Kidney (tissue), 14 donors: ENCODE measurements around the gene ABHD2. TPM values are rescaled to one million over a fixed set of nuclear protein-coding genes. Genes with fewer than 3 reads are reported as not detected.

Source experiments
- DNase-seq, 5 donors: peaks; one replicate each; pipeline ENCODE4 v3.0.0-alpha.2; 2013 to 2020
- FAIRE-seq: peaks from 2 replicates; lab custom pipeline; 2012; peaks lifted over from hg19 to GRCh38; lab: Jason Lieb, UNC
- H3K27ac ChIP-seq, 2 donors: one replicate each; pipeline ENCODE4 v1.7.0; 2013; ENCODE audit warnings: low read depth in 2 of 2, low read length in 2 of 2, inconsistent platforms in 1 of 2
- H3K27me3 ChIP-seq: one replicate; pipeline ENCODE4 v1.7.1; 2013; ENCODE audit warnings: low read length, inconsistent platforms; ENCODE audit not compliant: control insufficient read depth, insufficient read depth
- H3K36me3 ChIP-seq, 3 donors: one replicate each; pipeline versions ENCODE4 v1.7.0 to v1.7.1; 2013; ENCODE audit warnings: low read length in 3 of 3, control low read depth in 1 of 3, inconsistent platforms in 1 of 3; ENCODE audit not compliant: insufficient read depth in 3 of 3, control insufficient read depth in 2 of 3
- H3K4me1 ChIP-seq, 3 donors: one replicate each; pipeline versions ENCODE4 v1.7.0 to v1.7.1; 2013; ENCODE audit warnings: low read length in 3 of 3, inconsistent platforms in 1 of 3, low read depth in 1 of 3; ENCODE audit not compliant: control insufficient read depth in 2 of 3, insufficient read depth in 2 of 3
- H3K4me3 ChIP-seq, 3 donors: one replicate each; pipeline versions ENCODE4 v1.7.0 to v1.8.1; 2013; ENCODE audit warnings: low read length in 3 of 3, control low read depth in 1 of 3, inconsistent platforms in 1 of 3
- H3K9ac ChIP-seq, 3 donors: one replicate each; pipeline versions ENCODE4 v1.7.0 to v1.7.1; 2013; ENCODE audit warnings: low read length in 3 of 3, control low read depth in 1 of 3, inconsistent platforms in 1 of 3
- H3K9me3 ChIP-seq, 3 donors: one replicate each; pipeline versions ENCODE4 v1.7.0 to v1.7.1; 2013; ENCODE audit warnings: low read length in 3 of 3, control low read depth in 1 of 3, inconsistent platforms in 1 of 3; ENCODE audit not compliant: control insufficient read depth in 2 of 3, insufficient read depth in 1 of 3
- CTCF ChIP-seq: IDR thresholded peaks from 3 replicates; pipeline ENCODE4 v1.5.1; 2012; ENCODE audit warnings: mild to moderate bottlenecking, moderate library complexity, borderline replicate concordance; ENCODE audit not compliant: insufficient read depth; ENCODE audit errors: extremely low read depth
- intact Hi-C: fragments of 100-400 bp; cut with DNase I; formaldehyde crosslinking; loops from one replicate; pipeline ENCODE4 v1.11.1; 2022
- polyA plus RNA-seq: library from polyadenylated mRNA; stranded (reverse); fragments of 350-450 nt; fragmentation: Illumina TruSeq; extraction: RNeasy Lipid Tissue Mini Kit (QIAGEN cat#74804); gene quantifications from one replicate; pipeline ENCODE4 v1.2.3, GENCODE V29; 2014; ENCODE audit warnings: low read depth, low replicate concordance; ENCODE audit not compliant: insufficient read depth
- total RNA-seq: library from RNA; stranded (reverse); fragmentation: NEBNext Ultra II Directional; extraction: Animal tissue kit (Norgen Biotek cat#: 25700); gene quantifications from one replicate; pipeline ENCODE4 v1.2.1, GENCODE V29; 2021
- donor health status: control.
- donor health status: control.
- donor health status: control.
- donor health status: control.
- donor health status: control.
- donor health status: DM: yes; HTN: yes; CAD: no.
- donor health status: Normal renal cell carcinoma (clear cell type).

The ABHD2 gene
- total and polyA plus RNA-seq, 2 donors from 2014 or later, result 13.3 to 123 TPM

DNA sequence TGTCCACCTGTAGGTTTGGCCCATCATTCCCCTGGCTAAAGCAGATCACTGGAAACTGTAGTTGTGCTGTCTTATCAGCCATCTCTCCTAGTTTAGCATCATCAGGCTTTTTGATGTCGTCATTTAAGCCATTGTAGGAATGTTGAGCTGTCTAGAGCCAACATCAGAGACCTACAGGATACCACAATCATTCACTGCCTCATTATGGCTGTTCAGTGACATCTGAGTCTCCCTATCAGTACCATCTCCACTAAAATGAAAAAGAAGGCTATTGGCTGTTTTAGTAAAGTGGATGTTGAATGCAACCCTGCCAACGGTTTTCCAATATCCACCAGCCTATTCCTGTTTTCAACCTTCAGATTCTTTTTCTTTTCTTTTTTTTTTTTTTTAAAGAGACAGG lies 103.9 kb downstream of the ABHD2 start:
- no peak for DNase-seq
- Histone ChIP-seq H3K9me3 (no peaks in the 10 kb centered on the region), H3K4me3 (no peak overlapping the region), H3K36me3 (peaks cover 0 to 50% (median 44%) of the 10 kb centered on the region in 3 donors), H3K27me3 (no peaks in the 10 kb centered on the region), H3K27ac (no peak overlapping the region), H3K9ac (no peak overlapping the region), H3K4me1 (peaks cover 0 to 10% (median 0%) of the 10 kb centered on the region in 3 donors)
- TF ChIP-seq CTCF, result no peak
- intact Hi-C loops, result no loop called here
- no peak for FAIRE-seq

- Histone ChIP-seq H3K9ac (no peak overlapping the region), H3K4me1 (peaks cover 0 to 5% (median 0%) of the 10 kb centered on the region in 3 donors), H3K4me3 (no peak overlapping the region), H3K27me3 (no peaks in the 10 kb centered on the region), H3K36me3 (peaks cover 0 to 48% (median 44%) of the 10 kb centered on the region in 3 donors), H3K9me3 (no peaks in the 10 kb centered on the region), H3K27ac (no peak overlapping the region)
- intact Hi-C loops, result no loop called here
- DNase-seq (no peak), FAIRE-seq (no peak)
- no peak for TF ChIP-seq CTCF
Observed at GRCh38 chr15:89192766-89193165, 104.5 kb downstream of the ABHD2 start.

- Histone ChIP-seq H3K27me3 (no peaks in the 10 kb centered on the region), H3K4me1 (no peaks in the 10 kb centered on the region), H3K27ac (no peak overlapping the region), H3K4me3 (no peak overlapping the region), H3K36me3 (peaks cover 0 to 37% (median 36%) of the 10 kb centered on the region in 3 donors), H3K9me3 (no peaks in the 10 kb centered on the region), H3K9ac (no peak overlapping the region)
- DNase-seq, result no peak
- intact Hi-C loops, result no loop called here
- no peak for TF ChIP-seq CTCF
- no peak for FAIRE-seq
Observed at GRCh38 chr15:89194608-89195007, 106.4 kb downstream of the ABHD2 start.

- no peak for TF ChIP-seq CTCF
Observed at GRCh38 chr15:89195836-89196235, 107.6 kb downstream of the ABHD2 start.

More at GRCh38 chr15:89195836-89196235, 107.6 kb downstream of the ABHD2 start:
- Histone ChIP-seq H3K27me3 (no peaks in the 10 kb centered on the region), H3K9me3 (no peaks in the 10 kb centered on the region), H3K9ac (no peak overlapping the region), H3K27ac (no peak overlapping the region), H3K4me1 (no peaks in the 10 kb centered on the region), H3K4me3 (no peak overlapping the region), H3K36me3 (peaks cover 0 to 32% (median 25%) of the 10 kb centered on the region in 3 donors)
- intact Hi-C loops, result no loop called here
- no peak for FAIRE-seq
- no peak for DNase-seq
